ENCODE measurements around the gene ZNF70. TPM values are rescaled to one million over a fixed set of nuclear protein-coding genes. Genes with fewer than 3 reads are reported as not detected.

Gene ZNF70
- total RNA-seq, 1 experiment from 2014 or later, result 3.2 TPM

GRCh38 chr22:23704062-23704461, 46.9 kb downstream of the ZNF70 start:
- no peak overlapping the region for H3K9ac ChIP-seq (ENCODE audit: low read length)
- H3K4me1 ChIP-seq (ENCODE audit: control insufficient read depth in 1 of 2, insufficient read depth in 2 of 2, low read length in 2 of 2), result no peaks in the 10 kb centered on the region
- BruUV-seq (replicated peaks), result no TSS peak
- no peak overlapping the region for H3K4me3 ChIP-seq (replicated peaks in 1 of 2; ENCODE audit: low read depth in 1 of 2, low read length in 2 of 2)
- no peak overlapping the region for H3K4me2 ChIP-seq (ENCODE audit: low read length)
- H3K9me3 ChIP-seq (ENCODE audit: control insufficient read depth in 1 of 2, insufficient read depth in 1 of 2, low read depth in 1 of 2, low read length in 2 of 2), result no peaks in the 10 kb centered on the region
- DNase-seq (ENCODE audit: low read depth, low spot score) (no peak), ATAC-seq (no peak)
- no peak overlapping the region for H2AFZ ChIP-seq (ENCODE audit: low read depth, low read length, poor library complexity, severe bottlenecking)
- ChIA-PET RAD21 (ENCODE audit: low non-redundant PET in 1 of 2, low total read pairs in 2 of 2, uncharacterized antibody in 2 of 2, unreplicated experiment in 2 of 2) (no interaction called here), POLR2A (no interaction called here), CTCF (no interaction called here)
- H3K36me3 ChIP-seq (ENCODE audit: control insufficient read depth in 1 of 2, insufficient read depth in 2 of 2, low read length in 2 of 2), result peaks cover 41 to 47% of the 10 kb centered on the region in 2 experiments; a peak in 3 of 4 replicates
- no peak overlapping the region for H3K27ac ChIP-seq (ENCODE audit: low read depth, low read length)
- intact Hi-C loops (cut with micrococcal nuclease), result no loop called here
- H3K27me3 ChIP-seq (ENCODE audit: insufficient read depth, low read length), result no peaks in the 10 kb centered on the region
- H3K79me2 ChIP-seq (ENCODE audit: insufficient read depth, low read length), result peaks cover 50% of the 10 kb centered on the region
- H4K20me1 ChIP-seq (ENCODE audit: insufficient read depth), result 0 out of 2 replicates have a peak, but pooled peaks cover 3% of the 10 kb centered on the region
- H3K9me2 ChIP-seq (ENCODE audit: insufficient read depth), result no peaks in the 10 kb centered on the region
- TF ChIP-seq, protein P1, sequence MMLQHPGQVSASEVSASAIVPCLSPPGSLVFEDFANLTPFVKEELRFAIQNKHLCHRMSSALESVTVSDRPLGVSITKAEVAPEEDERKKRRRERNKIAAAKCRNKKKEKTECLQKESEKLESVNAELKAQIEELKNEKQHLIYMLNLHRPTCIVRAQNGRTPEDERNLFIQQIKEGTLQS (IDR thresholded peaks at IDR 0.05), result no peak
- no peak for TF ChIP-seq ZNF274 (IDR thresholded peaks at IDR 0.05; ENCODE audit: low read depth, low read length)
- no peak for TF ChIP-seq SRF (IDR thresholded peaks at IDR 0.05; ENCODE audit: low read depth)
- no peak for TF ChIP-seq SP1 (IDR thresholded peaks at IDR 0.05; ENCODE audit: low read depth)
- no peak for TF ChIP-seq RAD21 (IDR thresholded peaks at IDR 0.05; ENCODE audit: low read depth)
- TF ChIP-seq FOSL1 (IDR thresholded peaks at IDR 0.05; ENCODE audit: low read depth), result no peak

GRCh38 chr22:23700706-23701105, 50.2 kb downstream of the ZNF70 start:
- ChIA-PET RAD21 (ENCODE audit: low non-redundant PET in 1 of 2, low total read pairs in 2 of 2, uncharacterized antibody in 2 of 2, unreplicated experiment in 2 of 2) (no interaction called here), CTCF (no interaction called here)

More at GRCh38 chr22:23700706-23701105, 50.2 kb downstream of the ZNF70 start:
- Histone ChIP-seq H3K4me1 (ENCODE audit: control insufficient read depth in 1 of 2, insufficient read depth in 2 of 2, low read length in 2 of 2) (no peaks in the 10 kb centered on the region), H3K9me3 (ENCODE audit: control insufficient read depth in 1 of 2, insufficient read depth in 1 of 2, low read depth in 1 of 2, low read length in 2 of 2) (no peaks in the 10 kb centered on the region), H3K79me2 (ENCODE audit: insufficient read depth, low read length) (peaks cover 47% of the 10 kb centered on the region), H3K4me2 (ENCODE audit: low read length) (no peak overlapping the region), H3K36me3 (ENCODE audit: control insufficient read depth in 1 of 2, insufficient read depth in 2 of 2, low read length in 2 of 2) (peaks cover 16 to 20% of the 10 kb centered on the region in 2 experiments; a peak in 3 of 4 replicates), H3K27ac (ENCODE audit: low read depth, low read length) (no peak overlapping the region), H3K9ac (ENCODE audit: low read length) (no peak overlapping the region), H3K9me2 (ENCODE audit: insufficient read depth) (no peaks in the 10 kb centered on the region), H2AFZ (ENCODE audit: low read depth, low read length, poor library complexity, severe bottlenecking) (no peak overlapping the region), H3K4me3 (replicated peaks in 1 of 2; ENCODE audit: low read depth in 1 of 2, low read length in 2 of 2) (no peak overlapping the region), H4K20me1 (ENCODE audit: insufficient read depth) (no peaks in the 10 kb centered on the region), H3K27me3 (ENCODE audit: insufficient read depth, low read length) (no peaks in the 10 kb centered on the region)
- no peak for ATAC-seq
- no peak for DNase-seq (ENCODE audit: low read depth, low spot score)
- TF ChIP-seq EZH2phosphoT487 (IDR thresholded peaks at IDR 0.05; ENCODE audit: borderline replicate concordance) (no peak), POLR2A (IDR thresholded peaks at IDR 0.05; ENCODE audit: borderline replicate concordance, extremely low read depth, insufficient read depth, insufficient read length) (no peak), ZNF274 (IDR thresholded peaks at IDR 0.05; ENCODE audit: low read depth, low read length) (no peak), SP1 (IDR thresholded peaks at IDR 0.05; ENCODE audit: low read depth) (no peak), ZBTB33 (IDR thresholded peaks at IDR 0.05; ENCODE audit: extremely low read depth, insufficient replicate concordance, low read length) (no peak), CEBPB (IDR thresholded peaks at IDR 0.05; ENCODE audit: low read depth) (no peak), RAD21 (IDR thresholded peaks at IDR 0.05; ENCODE audit: low read depth) (no peak), POLR2AphosphoS5 (IDR thresholded peaks at IDR 0.05; ENCODE audit: low read depth, low read length) (no peak)
- TF ChIP-seq, protein P2, sequence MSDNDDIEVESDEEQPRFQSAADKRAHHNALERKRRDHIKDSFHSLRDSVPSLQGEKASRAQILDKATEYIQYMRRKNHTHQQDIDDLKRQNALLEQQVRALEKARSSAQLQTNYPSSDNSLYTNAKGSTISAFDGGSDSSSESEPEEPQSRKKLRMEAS (IDR thresholded peaks at IDR 0.05), result no peak
- no TSS peak for BruUV-seq (replicated peaks)
- intact Hi-C loops (cut with micrococcal nuclease), result no loop called here
- POLR2A ChIA-PET, result no interaction called here
